ENCODE data around the gene TAF11.
A peak's percentile ranks its signal among the peaks of the same experiment; 100 is the strongest.
"Not testable (repeated sequence)": the region's sequence is repeated elsewhere in the genome, so short reads cannot be mapped to it uniquely, and the experiment has no call there.

The TAF11 gene

GRCh38 chr6:34887753-34888513 lies at the start of gene TAF11:
TAF11 (minus strand) TSS chr6:34888042; CDS start chr6:34887957, 85 bp downstream.
- peak; percentile 96 for DNase-seq (ENCODE audit: low read depth, low spot score)

- no peak for DNase-seq (ENCODE audit: low read depth, low spot score)
Measured at GRCh38 chr6:34934516-34934915, 46.7 kb upstream of the TAF11 start.

GRCh38 chr6:34932202-34932601 lies 44.4 kb upstream of the TAF11 start:
- DNase-seq (ENCODE audit: low read depth, low spot score), result not testable (repeated sequence)

- DNase-seq (ENCODE audit: low read depth, low spot score), result no peak
Measured at GRCh38 chr6:34930221-34930620, 42.4 kb upstream of the TAF11 start.

GRCh38 chr6:34929241-34929978 lies 41.6 kb upstream of the TAF11 start:
- no peak for DNase-seq (ENCODE audit: low read depth, low spot score)

GRCh38 chr6:34928695-34929094 lies 40.9 kb upstream of the TAF11 start:
- no peak for DNase-seq (ENCODE audit: low read depth, low spot score)

GRCh38 chr6:34928220-34928619 lies 40.4 kb upstream of the TAF11 start:
- DNase-seq (ENCODE audit: low read depth, low spot score), result peak; percentile 85

GRCh38 chr6:34926655-34927054 lies 38.8 kb upstream of the TAF11 start:
- DNase-seq (ENCODE audit: low read depth, low spot score), result no peak

- peak; percentile 64 for DNase-seq (ENCODE audit: low read depth, low spot score)
Measured at GRCh38 chr6:34924831-34925625, 37.2 kb upstream of the TAF11 start.

GRCh38 chr6:34922177-34922663 lies 34.4 kb upstream of the TAF11 start:
- peak; percentile 16 for DNase-seq (ENCODE audit: low read depth, low spot score)

- DNase-seq (ENCODE audit: low read depth, low spot score), result no peak
Measured at GRCh38 chr6:34920097-34920496, 32.3 kb upstream of the TAF11 start.

GRCh38 chr6:34919651-34920050 lies 31.8 kb upstream of the TAF11 start:
- no peak for DNase-seq (ENCODE audit: low read depth, low spot score)

GRCh38 chr6:34917626-34918285 lies 29.9 kb upstream of the TAF11 start:
- DNase-seq (ENCODE audit: low read depth, low spot score), result no peak

GRCh38 chr6:34916348-34916967 lies 28.6 kb upstream of the TAF11 start:
- no peak for DNase-seq (ENCODE audit: low read depth, low spot score)

GRCh38 chr6:34914358-34914757 lies 26.5 kb upstream of the TAF11 start:
- no peak for DNase-seq (ENCODE audit: low read depth, low spot score)

- DNase-seq (ENCODE audit: low read depth, low spot score), result no peak
Measured at GRCh38 chr6:34912715-34913464, 25.0 kb upstream of the TAF11 start.

- DNase-seq (ENCODE audit: low read depth, low spot score), result no peak
Measured at GRCh38 chr6:34911822-34912221, 24.0 kb upstream of the TAF11 start.

GRCh38 chr6:34909320-34909883 lies 21.6 kb upstream of the TAF11 start:
- no peak for DNase-seq (ENCODE audit: low read depth, low spot score)

- no peak for DNase-seq (ENCODE audit: low read depth, low spot score)
Measured at GRCh38 chr6:34908194-34908593, 20.4 kb upstream of the TAF11 start.

- DNase-seq (ENCODE audit: low read depth, low spot score), result no peak
Measured at GRCh38 chr6:34906826-34907225, 19.0 kb upstream of the TAF11 start.
